Measurements from ENCODE around the gene PDHX. TPM values are rescaled to one million over a fixed set of nuclear protein-coding genes. Genes with fewer than 3 reads are reported as not detected.

PDHX gene
- total RNA-seq, 1 experiment from 2014 or later, result 18.8 TPM

Other genes starting within 250 kb of the PDHX start
- gene APIP, start 239 bp upstream of the PDHX start, total RNA-seq (2014; rRNA removed; shearing (Covaris generic); ENCODE audit: low replicate concordance), result 17.9 and 24.6 TPM in 2 replicates
- gene CD44, start 222.6 kb downstream of the PDHX start, total RNA-seq (2014; rRNA removed; shearing (Covaris generic); ENCODE audit: low replicate concordance), result 219 and 226 TPM in 2 replicates